IPS DF 4.7 (cell line): ENCODE data around the gene EPHA6.
"Not testable (repeated sequence)": the region's sequence is repeated elsewhere in the genome, so short reads cannot be mapped to it uniquely, and the experiment has no call there.

Experiments
- DNase-seq: peaks from one replicate; pipeline ENCODE4 v3.0.0-alpha.2; 2013; ENCODE audit warnings: low spot score; ENCODE audit errors: extremely low read depth

EPHA6 gene

GRCh38 chr3:97010881-97011657, 196.7 kb downstream of the EPHA6 start:
- DNase-seq = no peak

DNA sequence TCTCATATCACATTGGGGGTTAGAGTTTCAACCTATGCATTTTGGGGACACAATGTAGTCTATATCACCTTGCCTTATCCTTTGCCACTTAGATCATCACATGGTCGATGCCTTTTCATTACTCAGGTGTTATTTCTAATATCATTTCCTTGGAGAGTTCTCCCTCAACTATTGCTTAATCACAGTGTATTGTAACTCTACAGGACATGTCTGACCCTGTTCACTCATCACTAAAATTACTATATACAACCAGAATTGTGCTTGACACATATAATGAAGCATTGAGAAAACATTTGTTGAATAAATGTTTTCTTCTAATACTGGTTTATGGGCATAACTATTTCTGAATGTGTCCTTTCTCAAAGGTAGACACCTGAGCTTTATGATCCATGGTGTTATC, 207.4 kb downstream of the EPHA6 start:
- no peak for DNase-seq

DNA sequence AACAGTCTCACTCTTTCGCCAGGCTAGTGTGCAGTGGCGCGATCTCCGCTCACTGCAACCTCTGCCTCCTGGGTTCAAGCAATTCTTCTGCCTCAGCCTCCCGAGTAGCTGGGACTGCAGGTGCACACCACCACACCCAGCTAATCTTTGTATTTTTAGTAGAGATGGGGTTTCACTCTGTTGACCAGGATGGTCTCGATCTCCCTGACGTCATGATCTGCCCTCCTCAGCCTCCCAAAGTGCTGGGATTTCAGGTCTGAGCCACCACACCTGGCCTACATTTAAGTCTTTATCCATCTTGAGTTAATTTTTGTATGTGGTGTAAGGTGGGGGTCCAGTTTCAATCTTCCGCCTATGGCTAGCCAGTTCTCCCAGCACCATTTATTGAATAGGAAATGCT, 211.2 kb downstream of the EPHA6 start:
- DNase-seq = not testable (repeated sequence)

- no peak for DNase-seq
Observed at GRCh38 chr3:97029972-97030371, 215.6 kb downstream of the EPHA6 start.

DNA sequence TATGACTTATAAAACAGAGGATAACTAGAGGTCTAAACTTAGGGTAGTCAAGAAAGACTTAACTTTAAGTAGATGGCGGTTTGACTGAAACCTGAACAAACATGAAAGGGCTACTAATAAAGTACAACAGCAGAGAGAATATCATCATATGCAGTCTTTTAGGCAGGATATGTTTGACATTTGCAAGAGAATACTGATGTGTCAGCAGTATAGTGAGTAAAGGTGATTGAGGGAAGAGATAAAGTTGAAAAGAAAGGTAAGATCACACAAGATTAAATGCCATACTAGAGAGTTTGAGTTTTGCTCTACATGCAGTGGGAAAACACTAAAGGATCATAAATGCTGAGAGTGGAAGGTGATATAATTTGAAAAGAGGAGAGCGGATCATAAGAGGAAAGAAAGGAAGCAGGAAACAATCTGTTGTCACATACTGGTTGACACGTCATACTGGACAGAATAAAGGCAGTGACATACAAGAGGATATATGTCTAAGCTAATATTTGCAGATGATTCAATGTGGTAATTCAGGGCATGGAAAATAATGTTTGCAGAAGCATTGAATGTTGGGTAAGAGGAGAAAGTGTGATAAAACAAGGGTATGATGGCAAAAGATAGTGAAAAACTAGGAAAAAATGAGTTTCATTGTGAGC, 223.0 kb downstream of the EPHA6 start:
- DNase-seq = no peak

DNA sequence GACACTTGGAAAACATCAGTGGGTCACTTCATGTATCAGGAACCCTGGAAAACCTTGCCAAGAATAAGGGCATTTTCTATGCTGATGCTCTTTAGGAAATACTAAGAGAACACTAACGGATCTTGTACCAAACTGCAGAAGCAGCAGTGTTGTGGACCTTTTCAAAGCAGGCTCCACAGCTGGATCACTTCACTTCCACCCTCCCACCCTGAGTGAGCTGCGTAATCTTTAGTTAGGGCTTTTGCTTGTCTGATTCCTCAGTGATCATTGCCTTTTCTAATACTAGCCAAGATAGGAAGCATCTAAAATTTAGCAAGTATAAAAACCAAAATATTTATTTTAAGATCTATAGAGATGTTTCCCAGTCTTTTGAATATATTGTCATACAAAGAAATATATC, 229.0 kb downstream of the EPHA6 start:
- DNase-seq = no peak

GRCh38 chr3:97057365-97057764, 243.0 kb downstream of the EPHA6 start:
- DNase-seq = no peak

DNA sequence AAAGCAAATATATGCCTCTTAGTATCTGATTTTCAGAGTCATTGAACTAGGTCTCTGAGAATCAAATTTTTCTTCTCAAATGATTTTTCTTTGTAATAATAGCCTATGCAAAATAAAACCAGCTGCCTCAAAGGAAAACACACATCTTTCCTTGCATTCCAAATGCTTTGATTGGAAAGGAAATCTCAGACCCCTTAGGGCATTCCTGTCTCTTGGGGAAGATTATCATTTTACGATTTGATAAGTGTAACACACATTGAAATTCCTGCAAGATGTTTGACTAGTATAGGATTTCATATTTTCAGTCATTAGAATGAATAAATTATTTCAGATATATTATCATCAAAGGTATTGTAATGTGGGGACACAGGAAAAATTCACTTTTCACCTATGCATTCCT, 244.8 kb downstream of the EPHA6 start:
- DNase-seq = no peak

DNA sequence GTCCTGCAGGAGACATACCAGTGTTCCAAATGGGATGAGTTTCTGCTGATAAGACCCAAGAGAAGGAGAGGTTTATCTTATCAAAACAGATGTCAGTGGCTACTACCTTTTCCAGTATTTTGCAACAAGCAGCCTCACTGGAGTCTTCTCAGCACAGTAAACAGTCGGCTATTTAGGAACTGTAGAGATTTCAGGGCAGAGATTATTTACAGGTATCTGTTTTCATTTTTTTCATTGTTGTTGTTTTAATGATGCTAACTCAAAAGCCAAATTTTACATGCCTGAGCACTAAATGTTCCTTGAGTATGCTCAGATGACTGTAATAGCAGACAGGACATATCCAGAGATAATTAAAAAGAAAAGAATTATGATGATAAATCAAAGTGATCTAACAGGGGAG, 252.1 kb downstream of the EPHA6 start:
- DNase-seq = no peak

- DNase-seq = no peak
Observed at GRCh38 chr3:97070302-97070701, 255.9 kb downstream of the EPHA6 start.

GRCh38 chr3:97074546-97074945, 260.2 kb downstream of the EPHA6 start:
- DNase-seq = no peak

GRCh38 chr3:97076673-97077072, 262.3 kb downstream of the EPHA6 start:
- no peak for DNase-seq

DNA sequence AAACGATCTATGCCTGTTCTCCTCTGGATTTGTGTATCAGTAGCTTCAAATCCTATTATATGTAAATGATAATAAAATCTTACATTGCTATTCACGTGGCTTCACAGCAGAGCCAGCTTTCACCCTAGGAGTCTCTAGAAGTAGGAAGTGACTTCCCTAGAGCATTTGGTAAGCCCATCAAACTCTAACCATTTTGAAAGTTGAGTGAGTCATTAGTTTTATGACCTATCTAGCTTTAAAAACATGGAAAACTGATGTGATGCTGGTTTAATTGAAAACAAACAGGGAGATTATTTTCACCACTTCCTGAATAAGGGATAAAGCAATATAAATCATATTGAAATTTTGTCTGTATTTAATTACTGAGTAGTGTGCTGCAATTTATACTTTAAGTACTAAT, 275.2 kb downstream of the EPHA6 start:
- no peak for DNase-seq

- DNase-seq = no peak
Observed at GRCh38 chr3:97102641-97103040, 288.2 kb downstream of the EPHA6 start.

- DNase-seq = no peak
Observed at GRCh38 chr3:97105989-97106651, 291.7 kb downstream of the EPHA6 start.

DNA sequence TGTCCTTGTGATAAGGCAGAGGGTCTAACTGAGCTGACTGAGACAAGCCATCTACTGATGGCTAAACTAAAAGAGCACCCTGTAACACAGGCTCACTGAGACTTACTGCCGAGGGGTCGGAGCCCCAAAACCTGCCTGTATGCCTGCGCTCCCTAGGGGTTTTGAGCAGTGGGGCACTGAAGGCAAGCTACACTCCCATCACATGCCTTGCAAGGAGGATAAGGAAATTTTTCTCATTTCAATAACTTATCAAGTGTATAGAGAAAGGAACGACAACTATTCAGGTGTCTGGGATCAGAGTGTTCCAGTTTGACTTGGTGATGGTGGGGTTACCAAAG, 292.2 kb downstream of the EPHA6 start:
- no peak for DNase-seq

DNA sequence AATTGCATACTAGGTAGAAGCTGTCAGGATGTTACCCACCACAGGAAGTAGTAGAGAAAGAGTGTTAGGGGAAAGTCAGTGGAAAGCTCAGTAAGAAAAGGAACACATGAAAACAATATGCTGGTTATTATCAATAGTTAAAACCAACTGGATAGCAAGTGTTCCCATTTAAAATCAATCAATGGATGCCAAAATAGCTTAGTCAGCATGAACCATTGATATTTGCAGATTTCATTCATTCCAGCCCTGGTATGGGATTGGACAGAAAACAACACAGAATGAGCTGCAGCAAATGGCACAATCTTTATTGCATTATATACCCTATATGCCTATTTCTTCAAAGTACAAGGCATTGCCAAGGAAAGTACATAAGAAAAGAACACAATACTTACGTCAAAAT, 293.7 kb downstream of the EPHA6 start:
- DNase-seq = no peak

- DNase-seq = no peak
Observed at GRCh38 chr3:97111244-97111643, 296.9 kb downstream of the EPHA6 start.

DNA sequence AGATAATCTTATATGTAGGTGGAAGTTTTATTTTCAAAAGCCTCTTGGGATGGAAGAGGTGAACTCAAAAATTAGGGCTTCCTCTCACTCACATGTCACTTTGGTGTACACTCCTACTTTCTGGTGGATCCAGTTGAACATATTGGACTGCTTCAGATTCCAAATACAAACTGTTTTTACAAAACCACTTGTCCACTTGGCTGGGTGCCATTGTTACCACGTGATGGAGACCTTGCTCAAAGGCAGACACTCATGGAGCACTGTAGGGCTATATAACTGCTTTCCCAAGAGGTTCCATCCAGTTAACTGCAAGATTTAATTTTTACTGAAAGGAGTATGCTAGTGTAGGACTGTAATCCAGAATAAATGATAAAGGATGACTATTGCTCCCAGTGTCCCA, 307.0 kb downstream of the EPHA6 start:
- no peak for DNase-seq

DNA sequence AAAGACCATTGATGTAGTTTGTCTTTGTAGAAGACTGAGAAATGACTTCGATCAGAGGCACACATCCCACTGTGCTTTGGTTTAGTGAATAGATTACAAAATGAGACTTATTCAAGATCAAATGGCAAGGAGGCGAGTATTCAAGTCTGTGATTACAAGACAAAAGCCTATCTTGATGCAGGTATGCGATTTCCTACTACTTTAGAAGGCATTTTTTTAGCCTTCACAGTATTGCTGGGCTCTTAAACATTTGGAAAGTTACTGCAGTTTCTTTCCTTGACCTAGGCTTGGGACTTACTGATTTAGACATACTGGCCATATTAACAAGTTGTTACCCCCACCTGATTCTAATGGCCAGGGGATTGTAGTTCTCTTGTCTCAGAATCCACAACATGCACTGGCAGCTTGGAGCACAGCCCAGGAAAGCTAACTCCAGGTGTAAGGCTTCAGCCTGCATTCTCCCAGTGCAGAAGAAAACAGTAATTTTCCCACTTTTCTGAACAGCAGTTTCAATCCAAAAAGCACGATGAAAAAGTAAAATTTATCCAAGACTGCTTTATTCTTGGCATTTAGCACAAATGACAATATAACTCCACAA, 311.6 kb downstream of the EPHA6 start:
- DNase-seq = peak; percentile 49

DNA sequence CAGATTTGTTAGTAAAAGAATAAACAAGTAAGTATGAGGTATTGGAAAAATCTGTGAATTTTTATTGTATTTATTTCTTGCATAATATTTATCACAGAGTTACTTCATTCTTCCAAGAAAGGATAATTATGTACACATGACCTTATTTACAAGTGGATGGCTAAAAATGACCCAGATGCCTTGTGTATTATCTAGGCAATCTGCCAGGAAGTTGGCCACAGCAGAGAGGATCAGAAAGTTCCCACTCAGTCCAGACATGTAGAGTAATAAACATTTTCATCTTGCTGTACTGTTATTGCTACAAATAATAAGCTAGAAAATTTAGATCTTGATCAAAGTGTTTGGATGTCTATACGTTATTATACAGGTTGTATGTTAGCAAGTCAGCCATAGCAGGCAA, 317.1 kb downstream of the EPHA6 start:
- DNase-seq = no peak

- DNase-seq = peak; percentile 60
Observed at GRCh38 chr3:97138914-97139541, 324.6 kb downstream of the EPHA6 start.
